Measurements from ENCODE around the gene HSD17B8. TPM values are rescaled to one million over a fixed set of nuclear protein-coding genes. Genes with fewer than 3 reads are reported as not detected.

The HSD17B8 gene
- total RNA-seq, 1 experiment from 2014 or later, result not detected

DNA sequence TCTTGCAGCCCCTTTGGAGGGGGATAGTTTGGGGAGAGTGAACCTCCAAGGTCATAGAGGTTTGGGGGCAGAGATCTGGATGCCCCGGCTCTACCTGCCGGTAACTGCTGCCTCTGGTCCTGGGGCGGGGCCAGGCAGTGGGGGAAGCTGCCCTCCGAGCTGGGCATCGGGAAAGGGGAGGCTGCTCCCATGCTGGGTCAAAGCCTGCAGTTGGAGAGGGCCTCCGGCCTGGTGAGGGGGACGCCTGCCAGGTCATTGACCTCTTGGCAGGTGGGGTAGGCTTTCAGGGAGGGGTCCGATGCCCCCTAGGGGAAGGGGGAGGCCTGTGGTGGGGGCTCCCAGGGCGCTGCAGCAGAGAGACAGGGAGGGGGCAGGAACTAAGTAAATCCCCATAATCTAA lies 19.3 kb upstream of the HSD17B8 start:
- Histone ChIP-seq H3K36me3 (no peaks in the 10 kb centered on the region), H3K4me3 (no peak overlapping the region)

DNA sequence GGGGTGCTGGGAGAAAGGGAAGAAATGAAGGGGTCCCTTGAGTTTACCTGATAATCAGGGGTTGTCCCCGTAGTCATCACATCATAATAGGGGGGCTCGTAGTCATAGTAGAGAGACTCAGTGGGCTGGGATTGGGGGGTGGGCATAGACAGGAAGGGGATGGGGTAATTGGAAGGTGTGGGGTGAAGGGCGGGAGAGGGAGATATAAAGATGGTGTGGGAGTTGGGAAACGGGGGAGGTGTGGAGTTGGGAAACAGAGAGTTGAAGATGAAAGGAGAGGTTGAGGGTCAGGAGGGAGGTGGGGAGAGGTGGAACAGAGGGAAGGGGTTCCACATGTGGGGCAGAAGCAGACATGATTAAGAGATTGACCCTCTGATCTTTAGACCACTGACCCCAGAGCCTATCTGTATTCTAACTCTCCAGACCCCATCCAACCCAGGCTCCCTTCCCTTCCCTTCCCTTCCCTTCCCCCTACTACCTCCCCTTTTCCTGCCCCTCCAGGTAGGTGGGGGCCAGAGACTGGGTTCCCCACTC lies 18.7 kb upstream of the HSD17B8 start:
- no peaks in the 10 kb centered on the region for H3K9me3 ChIP-seq

More for the DNA sequence above, 19.3 kb upstream of the HSD17B8 start:
- Histone ChIP-seq H3K9me3 (no peaks in the 10 kb centered on the region), H3K27me3 (no peaks in the 10 kb centered on the region)
- DNase-seq, result no peak

DNA sequence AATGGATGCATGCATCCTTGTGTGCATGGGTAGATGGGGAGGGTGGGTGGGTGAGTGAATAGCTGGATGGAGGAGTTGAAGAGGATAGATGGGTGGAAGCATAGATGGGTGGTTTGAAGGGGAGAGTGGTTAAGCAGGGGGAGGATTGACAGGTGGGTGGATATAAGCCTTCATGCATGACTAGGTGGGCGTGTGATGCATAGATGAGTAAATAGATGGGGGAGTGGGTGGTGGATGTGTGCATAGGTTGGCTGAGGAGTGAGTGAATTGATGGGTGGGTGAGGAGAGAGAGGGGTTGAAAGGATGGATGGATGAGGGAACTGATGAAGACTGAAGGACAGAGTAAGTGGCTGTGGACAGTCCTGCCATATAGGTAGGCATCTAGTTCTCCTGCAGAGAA lies 16.6 kb upstream of the HSD17B8 start:
- Histone ChIP-seq H3K9me3 (no peaks in the 10 kb centered on the region), H3K36me3 (no peaks in the 10 kb centered on the region), H3K4me3 (no peak overlapping the region), H3K27me3 (no peaks in the 10 kb centered on the region)
- DNase-seq, result no peak

More for the DNA sequence above, 18.7 kb upstream of the HSD17B8 start:
- DNase-seq, result no peak
- H3K36me3 ChIP-seq, result no peaks in the 10 kb centered on the region
- no peak overlapping the region for H3K4me3 ChIP-seq
- H3K27me3 ChIP-seq, result no peaks in the 10 kb centered on the region

DNA sequence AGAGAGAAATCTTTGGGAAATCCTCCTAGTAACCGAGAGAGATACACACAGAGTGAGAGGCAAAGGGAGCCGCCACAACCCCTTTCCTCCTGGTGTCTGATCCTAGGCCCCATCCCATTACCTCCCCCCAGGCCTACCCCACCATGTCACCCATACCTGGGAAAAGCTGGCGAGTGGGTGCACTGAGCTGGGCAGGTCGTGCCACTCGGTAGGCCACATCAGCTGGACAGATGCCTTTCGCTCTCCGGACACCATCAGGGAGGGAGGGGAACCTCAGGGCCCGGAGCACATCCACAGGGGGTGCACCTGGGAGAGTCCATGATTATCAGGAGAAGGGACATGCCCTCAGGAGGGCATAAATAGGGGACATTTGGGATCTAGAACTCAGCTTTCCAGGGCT lies 15.3 kb upstream of the HSD17B8 start:
- Histone ChIP-seq H3K9me3 (no peaks in the 10 kb centered on the region), H3K27me3 (no peaks in the 10 kb centered on the region), H3K36me3 (peaks cover 7% of the 10 kb centered on the region), H3K4me3 (no peak overlapping the region)
- no peak for DNase-seq

DNA sequence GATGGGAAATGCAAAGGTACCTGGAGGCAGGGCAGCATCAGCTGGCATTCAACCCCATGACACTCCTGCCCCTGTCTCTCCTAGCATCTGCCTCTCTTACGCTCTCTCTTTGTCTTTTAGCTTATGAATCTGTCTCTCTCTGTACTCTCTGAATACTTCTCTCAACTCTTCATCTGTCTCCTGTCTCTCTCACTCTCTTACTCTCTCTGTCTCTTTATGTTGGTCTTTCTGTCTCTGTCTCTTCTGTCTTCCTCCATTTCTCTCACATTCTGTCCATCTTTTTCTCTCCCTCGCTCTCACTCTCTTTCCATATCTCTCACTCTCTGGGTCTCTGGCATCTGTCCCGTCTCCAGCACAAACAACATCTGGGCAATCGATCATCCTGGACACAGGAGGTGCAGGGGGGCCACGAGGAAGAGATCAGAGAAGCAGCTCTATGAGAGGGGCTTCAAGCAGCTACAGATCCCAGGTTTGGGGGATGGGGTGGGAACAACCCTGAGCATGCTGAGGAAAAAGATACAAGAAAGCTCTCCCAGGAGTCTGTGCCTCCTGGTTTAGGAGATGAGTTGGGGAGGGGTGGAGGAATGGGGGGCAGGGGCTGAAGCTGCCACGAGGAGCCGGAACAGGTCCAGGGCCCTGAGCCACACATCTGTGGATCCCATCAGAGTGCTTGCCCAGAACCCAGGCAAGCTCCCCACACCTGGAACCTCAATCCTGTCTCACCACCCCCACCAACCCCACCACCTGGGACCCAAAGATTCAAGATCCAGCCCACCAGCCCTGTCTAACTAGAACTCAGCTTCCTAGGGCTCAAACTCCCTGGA lies 14.6 kb upstream of the HSD17B8 start:
- DNase-seq, result no peak
- Histone ChIP-seq H3K36me3 (peaks cover 13% of the 10 kb centered on the region), H3K4me3 (no peak overlapping the region), H3K9me3 (no peaks in the 10 kb centered on the region), H3K27me3 (no peaks in the 10 kb centered on the region)

DNA sequence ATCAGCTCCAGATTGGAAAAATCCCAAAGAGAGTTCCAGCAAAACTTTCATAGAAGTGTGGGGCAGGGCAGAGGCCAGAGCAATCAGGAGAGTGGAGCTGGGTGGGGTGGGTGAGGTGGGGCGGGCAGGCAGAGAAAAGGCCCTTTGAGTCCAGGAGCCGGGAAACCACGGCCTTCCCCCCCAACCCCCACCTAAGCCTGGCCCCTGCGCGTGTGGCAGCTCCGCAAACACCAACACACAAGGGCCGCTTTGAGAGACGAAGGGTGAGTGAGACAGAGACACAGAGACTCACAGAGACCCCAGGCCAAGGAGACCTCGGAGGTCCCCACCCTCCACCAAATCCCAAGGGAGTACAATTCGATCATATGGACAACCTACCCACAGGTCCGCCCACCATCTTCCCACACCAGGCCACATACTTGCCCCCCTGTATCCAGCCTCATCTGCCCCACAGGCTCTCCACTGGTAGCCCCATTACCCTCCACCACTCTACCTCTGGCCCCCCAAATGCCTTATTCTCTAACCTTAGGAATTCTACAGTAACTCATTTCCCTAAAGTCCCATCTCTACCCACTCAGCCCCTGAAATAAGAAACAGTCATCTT lies 13.8 kb upstream of the HSD17B8 start:
- Histone ChIP-seq H3K27me3 (no peaks in the 10 kb centered on the region), H3K4me3 (no peak overlapping the region)
- no peak for DNase-seq

DNA sequence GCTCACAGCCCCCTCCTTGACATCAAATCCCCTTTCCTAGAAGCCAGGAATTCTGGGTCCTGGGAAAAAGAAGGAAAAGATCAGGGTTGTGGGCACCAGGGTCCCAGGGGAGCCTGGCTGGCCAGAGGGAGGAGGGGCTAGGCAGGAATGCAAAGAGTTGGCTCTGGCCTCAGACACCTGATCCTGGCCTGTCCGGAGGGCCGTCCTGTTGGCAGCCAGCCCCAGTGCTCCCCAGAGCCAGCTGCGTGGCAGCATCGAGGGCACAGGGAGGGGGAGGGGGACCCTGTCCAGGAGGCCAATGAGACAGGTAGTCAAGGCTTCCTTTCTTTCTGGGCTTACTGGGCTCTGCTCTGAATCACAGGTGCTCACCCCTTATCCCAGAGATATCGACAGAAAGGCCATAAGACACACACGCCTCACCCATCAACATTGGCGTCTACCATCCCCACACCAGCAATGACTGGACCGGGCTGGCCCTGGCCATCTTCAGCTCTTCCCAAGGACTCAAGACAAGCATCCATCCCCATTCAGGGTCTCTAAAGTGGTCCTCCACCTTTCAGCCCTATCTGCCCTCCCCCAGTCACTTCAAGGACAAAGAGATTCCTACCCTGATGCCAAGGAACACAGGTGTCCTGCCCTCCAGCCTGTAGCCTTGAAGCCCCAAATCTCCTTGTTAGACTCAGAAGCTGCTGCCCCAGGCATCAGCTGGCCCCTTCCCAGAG lies 12.9 kb upstream of the HSD17B8 start:
- H3K9me3 ChIP-seq, result no peaks in the 10 kb centered on the region
- peaks cover 31% of the 10 kb centered on the region for H3K36me3 ChIP-seq
- H3K4me3 ChIP-seq, result no peak overlapping the region

More for the DNA sequence above, 13.8 kb upstream of the HSD17B8 start:
- Histone ChIP-seq H3K36me3 (peaks cover 21% of the 10 kb centered on the region), H3K9me3 (no peaks in the 10 kb centered on the region)

DNA sequence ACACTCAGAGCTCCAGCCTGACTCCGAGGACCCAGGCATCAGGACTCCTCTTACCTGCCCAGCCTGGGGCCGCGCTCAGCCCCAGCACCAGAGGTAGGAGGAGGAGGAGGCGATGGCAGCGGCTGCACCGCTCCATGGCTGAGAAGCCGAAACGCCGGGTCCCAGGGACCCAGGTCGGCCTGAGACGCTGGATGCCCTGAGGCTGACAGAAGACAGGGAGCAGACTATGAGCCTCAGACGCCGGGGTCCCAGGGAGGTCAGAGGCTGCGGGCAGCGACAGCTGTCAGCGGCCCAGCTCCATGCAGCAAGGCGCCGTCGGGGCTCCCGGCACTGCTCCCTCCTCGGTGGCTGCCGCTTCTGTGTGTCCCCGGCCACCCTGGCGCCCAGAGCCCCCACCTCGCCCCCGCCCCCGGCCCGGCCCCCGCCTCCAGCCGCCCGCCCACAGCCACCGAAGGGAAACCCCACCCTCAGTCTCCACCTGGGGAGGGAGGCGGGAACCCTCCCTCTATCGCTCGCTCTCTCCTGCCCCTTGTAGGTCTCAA lies 12.3 kb upstream of the HSD17B8 start, which contains the start of gene COL11A2:
TSS of gene COL11A2 (minus strand) at position 363 of the 542 bp plus-strand sequence. CDS start at position 136, 227 bp downstream.
- Histone ChIP-seq H3K36me3 (peaks cover 37% of the 10 kb centered on the region), H3K27me3 (no peaks in the 10 kb centered on the region), H3K9me3 (no peaks in the 10 kb centered on the region), H3K4me3 (no peak within 1 kb of the TSS)
- DNase-seq, result no peak

More for the DNA sequence above, 12.9 kb upstream of the HSD17B8 start:
- H3K27me3 ChIP-seq, result no peaks in the 10 kb centered on the region
- DNase-seq, result no peak

DNA sequence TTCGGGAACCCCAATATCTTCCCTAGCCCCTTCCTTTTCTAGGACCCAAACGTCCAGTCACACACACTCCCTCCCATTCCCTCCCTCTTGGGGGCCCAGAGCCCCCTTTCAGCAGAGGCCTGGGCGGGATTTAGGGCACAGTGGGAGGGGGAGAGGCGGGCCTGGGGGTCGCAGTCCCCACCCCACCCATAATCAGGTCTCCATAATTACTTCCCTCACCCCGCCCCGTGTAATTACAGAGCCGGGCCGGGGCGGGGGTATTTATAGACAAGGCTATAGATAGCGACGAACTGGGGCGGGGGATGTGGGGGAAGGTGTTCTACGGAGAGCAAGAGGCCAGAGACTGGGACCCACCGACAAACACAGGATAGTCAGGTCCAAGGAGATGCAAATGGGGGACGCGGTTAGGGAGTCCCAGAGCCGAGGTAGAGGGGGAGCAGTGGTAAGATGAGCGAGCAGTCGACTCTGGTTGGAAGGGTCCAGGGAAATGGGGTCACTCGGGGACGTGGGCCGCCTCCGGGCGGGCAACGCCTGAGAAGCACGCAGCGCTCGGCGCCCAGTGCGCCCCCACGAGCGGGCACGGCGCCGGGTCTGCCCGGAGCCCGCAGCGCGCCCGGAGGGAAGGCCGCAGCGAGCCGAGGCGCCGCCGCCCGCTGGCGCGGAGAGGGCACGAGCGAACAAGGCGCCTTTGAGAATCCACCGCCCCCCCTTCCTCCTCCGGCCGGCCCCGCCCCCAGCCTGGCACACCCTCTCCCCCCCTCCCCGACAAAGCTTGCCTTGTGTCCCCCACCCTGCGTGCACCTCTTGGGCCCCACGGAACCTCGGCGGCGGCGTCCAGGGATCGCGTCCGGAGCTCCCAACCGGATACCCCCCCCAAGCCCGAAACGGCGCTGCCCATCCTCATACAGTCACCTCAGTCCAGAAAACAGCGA lies 11.5 kb upstream of the HSD17B8 start:
- H3K4me3 ChIP-seq, result no peak overlapping the region
- peaks cover 44% of the 10 kb centered on the region for H3K36me3 ChIP-seq
- no peaks in the 10 kb centered on the region for H3K9me3 ChIP-seq
- no peaks in the 10 kb centered on the region for H3K27me3 ChIP-seq
- no peak for DNase-seq

DNA sequence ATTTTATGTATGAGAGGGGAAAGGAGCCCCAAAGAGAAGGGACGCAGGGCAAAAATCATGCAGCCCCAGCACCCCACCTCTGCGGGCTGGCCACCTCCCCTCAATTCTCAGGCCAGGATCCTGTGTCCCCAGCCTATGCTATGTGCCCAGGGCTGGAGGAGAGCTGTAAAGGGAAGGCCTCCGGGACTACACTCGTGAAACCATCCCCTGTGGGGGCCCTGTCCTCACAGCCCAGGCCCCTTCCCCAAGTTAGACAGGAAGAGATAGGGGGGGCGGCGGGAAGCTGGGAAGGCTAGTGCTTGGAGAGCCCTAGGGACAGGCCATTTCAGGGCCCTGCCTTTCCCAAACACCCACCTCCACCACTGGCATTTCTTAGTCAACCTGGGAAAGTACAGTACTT lies 10.8 kb upstream of the HSD17B8 start:
- no peaks in the 10 kb centered on the region for H3K27me3 ChIP-seq
- H3K4me3 ChIP-seq, result no peak overlapping the region
- DNase-seq, result no peak
- H3K9me3 ChIP-seq, result no peaks in the 10 kb centered on the region
- peaks cover 51% of the 10 kb centered on the region for H3K36me3 ChIP-seq

DNA sequence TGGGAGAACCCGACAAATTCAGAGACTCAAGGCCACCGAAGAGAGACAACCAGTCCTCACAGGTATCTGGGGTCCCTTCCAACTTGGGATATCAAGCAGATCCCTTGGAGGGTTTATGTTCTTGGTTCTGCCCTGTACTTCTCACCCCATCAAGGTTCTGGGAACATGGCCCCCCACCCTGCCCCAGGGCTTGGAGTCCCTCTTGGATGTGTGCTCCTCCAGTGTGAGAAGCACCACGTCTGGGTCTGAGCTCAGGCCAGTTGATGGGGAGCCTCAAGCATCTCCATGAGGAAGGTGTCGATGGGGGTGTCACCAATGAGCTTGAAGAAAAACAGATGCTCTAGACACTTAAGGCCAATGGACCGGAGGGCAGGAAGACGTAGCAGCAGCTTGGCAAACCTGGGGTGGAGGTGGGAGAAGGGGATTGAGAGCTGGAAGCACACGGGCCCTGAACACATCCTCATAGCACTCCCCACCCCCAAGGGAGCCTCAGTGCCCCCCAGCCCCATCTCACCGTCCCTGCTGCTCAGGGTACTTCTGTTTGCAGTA lies 9.9 kb upstream of the HSD17B8 start:
- Histone ChIP-seq H3K27me3 (no peaks in the 10 kb centered on the region), H3K4me3 (no peak overlapping the region), H3K9me3 (no peaks in the 10 kb centered on the region), H3K36me3 (peaks cover 53% of the 10 kb centered on the region)
- no peak for DNase-seq

DNA sequence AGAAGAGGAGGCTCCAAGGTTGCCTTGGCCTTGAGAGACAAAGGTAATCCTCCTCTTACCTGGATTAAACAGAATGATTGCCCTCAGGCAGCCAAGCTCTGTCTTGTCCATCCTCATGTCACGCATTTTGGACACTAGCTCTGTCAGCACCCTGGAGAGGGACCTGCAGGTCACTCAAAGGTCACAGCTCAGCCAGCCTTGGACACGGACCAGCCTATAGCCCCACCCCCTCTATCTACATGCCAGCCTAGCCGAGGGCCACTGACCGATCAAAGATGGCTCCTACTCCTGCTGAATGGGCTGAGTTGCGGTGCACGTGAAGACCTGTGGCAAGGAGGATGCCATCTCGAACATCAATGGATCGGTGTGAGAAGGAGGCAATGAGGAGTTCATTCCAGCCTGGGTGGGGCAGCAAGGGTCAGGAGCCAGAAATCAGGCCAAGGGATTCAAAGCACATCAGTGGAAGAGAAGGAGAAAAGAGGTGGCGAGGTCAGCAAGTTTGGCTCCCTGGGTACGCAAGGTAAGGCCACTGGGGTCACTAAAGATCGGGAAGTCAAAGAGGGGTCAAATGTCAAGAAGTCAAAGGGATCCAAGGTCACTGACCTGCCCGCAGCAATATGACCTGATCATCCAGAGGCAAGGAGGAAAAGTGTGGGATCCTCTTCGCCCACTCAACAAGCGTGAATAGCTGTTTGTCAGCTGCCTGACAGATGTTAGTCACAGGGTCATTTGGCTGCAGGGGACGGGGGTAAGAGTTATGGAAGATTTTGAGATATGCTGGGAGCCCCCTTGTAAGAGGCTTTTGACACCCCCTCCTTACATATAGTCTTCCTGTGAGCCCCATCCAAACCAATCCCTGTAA lies 8.9 kb upstream of the HSD17B8 start:
- H3K36me3 ChIP-seq, result peaks cover 59% of the 10 kb centered on the region

DNA sequence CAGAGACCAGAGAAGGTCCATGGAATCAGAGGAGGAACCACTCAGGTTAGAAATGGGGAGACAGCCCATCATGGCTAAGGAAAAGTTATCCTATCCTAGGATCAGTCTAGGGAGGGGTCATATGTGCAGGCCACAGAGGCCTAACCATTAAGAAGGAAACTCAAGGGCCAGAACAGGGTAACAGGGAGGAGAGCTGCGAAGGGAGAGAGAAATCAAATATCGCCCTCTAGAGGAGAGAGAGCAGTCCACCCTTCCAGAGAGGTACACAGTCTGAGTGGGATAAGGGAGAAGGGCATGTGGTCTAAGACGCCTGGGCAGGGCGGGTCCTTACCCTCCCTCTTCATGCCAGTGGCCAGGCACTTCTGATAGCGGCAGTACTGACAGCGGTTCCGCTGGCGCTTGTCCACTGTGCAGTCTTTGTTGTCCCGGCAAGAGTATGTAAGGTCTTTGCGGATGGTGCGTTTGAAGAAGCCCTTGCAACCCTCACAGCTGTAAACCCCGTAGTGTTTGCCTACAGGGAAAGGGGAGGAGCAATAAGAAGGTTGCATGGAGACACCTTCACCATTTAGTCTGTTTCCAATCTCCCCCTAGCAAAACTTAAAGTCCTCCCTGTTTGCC lies 6.9 kb upstream of the HSD17B8 start:
- no peak overlapping the region for H3K4me3 ChIP-seq
- DNase-seq, result peak; percentile 74
- H3K27me3 ChIP-seq, result no peaks in the 10 kb centered on the region

More for the DNA sequence above, 8.9 kb upstream of the HSD17B8 start:
- no peaks in the 10 kb centered on the region for H3K27me3 ChIP-seq
- no peaks in the 10 kb centered on the region for H3K9me3 ChIP-seq
- no peak overlapping the region for H3K4me3 ChIP-seq
- no peak for DNase-seq

DNA sequence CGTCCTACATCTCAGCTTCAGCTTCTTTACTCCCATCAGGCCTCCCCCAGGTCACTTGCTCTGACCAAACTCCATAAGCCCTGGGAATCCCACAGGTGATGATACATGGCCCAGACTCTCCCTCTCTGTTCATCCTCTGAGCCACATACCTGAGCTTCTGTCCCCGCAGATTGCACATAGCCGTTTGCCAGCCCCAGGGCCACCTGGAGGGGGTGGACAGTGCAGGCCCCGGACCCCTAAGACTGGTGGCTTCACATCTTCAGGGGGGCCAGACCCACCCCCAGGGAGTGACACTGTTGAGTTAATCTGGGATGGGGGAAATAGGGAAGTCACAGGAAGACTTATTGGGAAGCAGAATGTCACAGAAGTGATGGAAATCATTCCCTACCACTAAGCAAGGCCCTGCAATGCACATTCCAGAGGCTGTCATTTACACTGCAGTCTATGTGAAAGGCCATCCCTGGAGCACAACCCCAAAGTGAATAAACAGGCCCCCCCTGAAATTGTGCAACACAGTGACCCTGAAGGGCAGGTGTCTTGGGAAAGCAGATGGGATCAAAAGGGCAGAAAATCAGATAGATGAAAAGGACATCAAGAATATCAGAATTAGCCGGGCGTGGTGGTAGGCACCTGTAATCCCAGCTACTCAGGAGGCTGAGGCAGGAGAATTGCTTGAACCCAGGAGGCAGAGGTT lies 6.1 kb upstream of the HSD17B8 start:
- H3K36me3 ChIP-seq, result peaks cover 84% of the 10 kb centered on the region
- no peaks in the 10 kb centered on the region for H3K27me3 ChIP-seq
- no peak for DNase-seq
- no peaks in the 10 kb centered on the region for H3K9me3 ChIP-seq
- H3K4me3 ChIP-seq, result no peak overlapping the region

More for the DNA sequence above, 6.9 kb upstream of the HSD17B8 start:
- Histone ChIP-seq H3K36me3 (peaks cover 76% of the 10 kb centered on the region), H3K9me3 (no peaks in the 10 kb centered on the region)

Data from MG63 (cell line).